HG02571 (cell line): Measurements from ENCODE around the gene HSD3B1.
"Not testable (repeated sequence)": the region's sequence is repeated elsewhere in the genome, so short reads cannot be mapped to it uniquely, and the experiment has no call there.

Experiments used
- ATAC-seq: cut with Tn5 transposase; IDR thresholded peaks from one replicate; pipeline ENCODE4 v1.9.1; 2021; ENCODE audit warnings: mild to moderate bottlenecking, moderate library complexity; ENCODE audit not compliant: unreplicated experiment

Gene HSD3B1

DNA sequence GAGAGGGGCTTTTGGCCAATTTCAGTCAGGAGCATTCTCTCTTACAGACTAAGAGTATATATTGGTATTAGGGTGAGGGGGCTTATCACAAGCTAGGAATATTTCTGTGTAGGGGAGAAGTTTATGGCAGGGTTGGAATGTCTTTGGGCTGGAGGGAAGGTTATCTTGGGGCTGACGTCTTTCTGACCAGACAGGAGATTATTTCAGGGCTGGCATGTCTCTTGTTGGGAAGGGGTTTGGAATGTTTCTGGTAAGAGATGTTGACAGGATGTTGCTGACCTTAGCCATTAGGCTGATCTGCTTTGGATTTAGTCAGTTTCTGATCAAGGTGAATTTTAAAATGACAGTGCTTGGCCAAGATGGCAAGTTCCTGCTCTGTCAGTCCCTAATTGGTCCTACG is 17.8 kb upstream of the HSD3B1 start:
- no peak for ATAC-seq

DNA sequence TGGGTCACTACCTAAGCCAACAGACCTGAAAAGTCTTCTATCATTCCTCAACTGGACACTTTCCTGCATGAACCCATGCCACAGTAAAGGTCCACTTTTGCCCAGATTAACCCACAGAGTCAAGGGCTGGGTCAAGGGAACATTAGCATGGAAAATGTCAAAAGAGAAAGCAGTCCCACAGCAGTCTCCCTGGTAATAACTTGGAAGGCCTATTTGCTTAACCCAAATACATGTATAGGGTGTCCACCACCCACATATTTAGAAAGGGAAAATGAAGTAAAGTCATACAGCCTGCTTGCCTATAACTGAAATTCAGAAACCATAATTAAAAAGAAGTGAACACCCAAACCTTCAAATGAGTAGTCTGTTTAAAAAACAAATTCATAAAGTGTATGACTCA is 16.1 kb upstream of the HSD3B1 start:
- no peak for ATAC-seq

DNA sequence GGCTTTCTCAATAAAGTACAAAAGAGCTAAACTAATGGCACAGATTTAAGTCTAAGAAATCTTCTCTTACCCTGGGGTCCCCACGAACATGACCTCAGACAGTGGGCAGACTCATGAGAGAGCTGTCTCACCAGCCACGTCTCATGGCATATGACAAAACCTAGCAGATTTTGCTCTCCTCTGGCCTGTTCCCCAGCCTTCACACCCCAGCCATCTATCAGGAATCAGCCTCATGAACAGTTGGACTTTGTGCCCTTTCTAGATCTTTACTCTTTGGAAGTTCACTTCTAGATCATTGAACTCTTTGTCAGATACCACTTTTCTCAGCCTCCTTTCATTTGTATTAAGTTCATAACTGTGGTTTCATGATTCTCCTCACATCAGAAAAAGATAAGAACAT is 14.2 kb upstream of the HSD3B1 start:
- ATAC-seq, result no peak

DNA sequence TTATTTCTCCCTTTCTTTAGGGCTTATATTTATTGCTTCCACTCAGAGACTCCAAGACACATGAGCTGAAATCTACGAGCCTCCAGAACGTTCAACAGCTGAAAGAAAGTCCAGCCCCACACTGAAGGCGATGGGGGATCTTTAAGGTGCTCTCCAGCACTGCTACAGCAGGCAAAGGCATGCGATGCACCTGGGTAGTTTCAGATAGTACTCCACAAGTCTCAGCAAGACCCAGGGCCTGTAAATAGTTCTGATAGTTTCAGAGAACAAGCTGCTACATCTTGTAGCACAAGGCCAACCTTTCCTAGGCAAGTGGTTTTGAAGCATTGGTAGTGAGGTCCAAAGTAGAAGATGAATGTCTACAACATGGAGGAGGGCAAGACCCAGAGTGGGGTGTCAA is 2.2 kb upstream of the HSD3B1 start:
- ATAC-seq, result no peak

DNA sequence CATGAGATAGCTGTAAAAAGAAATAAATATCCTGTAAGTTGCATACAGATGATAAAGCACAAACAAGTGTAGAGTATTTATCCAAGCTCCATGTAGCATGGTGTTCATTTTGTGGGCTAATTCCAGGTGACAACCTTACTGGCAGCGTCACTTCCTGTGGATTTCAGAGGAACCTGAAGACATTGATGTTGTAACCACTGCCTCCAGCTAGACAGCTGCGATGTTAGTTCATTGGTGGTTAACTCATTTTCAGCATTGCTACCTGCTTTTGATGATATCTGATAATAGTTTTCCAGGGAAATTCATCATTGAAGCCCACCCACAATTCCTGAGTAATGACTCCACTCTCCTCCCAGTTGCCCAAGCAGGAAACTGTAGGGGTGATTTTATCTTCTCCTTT is 3.0 kb downstream of the HSD3B1 start:
- no peak for ATAC-seq

DNA sequence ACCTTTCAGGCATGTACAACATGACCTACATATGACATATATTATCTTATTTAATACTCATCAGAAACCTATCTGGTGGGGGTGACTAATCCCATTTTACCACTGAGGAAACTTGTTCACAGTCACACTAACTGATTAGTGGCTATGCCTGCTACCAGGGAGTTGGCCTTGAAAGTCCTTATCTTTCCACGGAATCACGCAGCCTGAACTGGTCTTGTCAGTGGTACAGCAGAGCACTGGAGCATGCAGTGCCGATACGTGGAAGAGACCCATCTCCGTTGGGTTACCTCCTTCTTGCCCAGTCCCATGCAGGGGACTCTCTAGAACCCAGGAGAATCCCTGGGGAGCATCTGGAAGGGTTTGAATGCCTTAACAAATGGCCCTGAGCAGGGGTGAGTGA is 8.2 kb downstream of the HSD3B1 start:
- no peak for ATAC-seq

DNA sequence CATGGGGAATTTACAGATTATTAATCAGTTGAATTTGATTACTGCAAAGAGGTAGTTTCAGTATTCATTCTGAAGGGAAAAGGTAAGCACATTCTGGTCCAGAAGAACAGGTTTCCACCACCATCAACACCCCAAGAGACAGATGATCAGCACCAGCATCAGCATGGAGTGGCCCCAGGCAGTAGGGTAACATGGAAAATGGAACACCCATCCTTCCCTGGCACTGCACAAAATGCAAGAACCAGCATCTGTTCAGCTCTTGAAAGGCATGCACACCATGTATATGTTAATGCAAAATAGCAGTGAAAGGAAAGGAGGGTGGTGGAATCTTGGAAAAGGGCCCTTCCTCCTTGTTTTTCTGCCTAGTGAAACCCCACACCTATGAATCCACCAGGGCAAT is 9.2 kb downstream of the HSD3B1 start:
- ATAC-seq, result no peak

DNA sequence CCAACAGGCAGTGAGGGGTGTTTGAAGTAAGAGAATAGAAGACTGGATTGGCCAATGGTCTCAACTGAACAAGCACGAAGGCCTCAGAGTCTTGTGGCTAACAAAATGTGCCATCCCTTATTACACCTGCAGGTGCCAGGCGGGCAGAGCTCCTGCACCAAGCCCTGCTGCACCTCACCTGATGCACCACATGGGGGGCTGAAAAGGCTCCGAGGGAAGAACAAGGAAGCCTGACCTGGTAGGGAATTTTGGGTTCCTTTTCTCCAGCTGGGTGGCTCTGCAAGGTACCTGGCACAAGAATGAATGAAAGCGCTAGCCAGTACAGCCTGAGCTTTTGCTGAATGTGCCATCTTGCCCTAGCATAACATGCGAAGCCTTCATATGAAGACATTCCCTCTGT is 9.7 kb downstream of the HSD3B1 start:
- ATAC-seq, result no peak

DNA sequence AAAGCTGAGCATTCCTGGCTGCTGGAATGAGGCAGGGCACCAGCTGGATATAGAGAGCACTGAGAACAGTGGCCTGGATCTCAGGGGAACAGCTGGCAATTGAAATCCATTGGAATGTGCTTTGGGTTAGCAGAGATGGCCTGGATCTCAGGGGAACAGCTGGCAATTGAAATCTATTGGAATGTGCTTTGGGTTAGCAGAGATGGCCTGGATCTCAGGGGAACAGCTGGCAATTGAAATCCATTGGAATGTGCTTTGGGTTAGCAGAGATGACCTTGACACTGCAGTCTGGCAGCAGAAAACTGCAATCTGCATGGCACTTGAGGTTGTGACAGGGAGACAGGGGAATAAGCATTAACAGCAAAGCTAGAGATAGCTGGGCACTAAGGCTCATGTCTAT is 10.7 kb downstream of the HSD3B1 start:
- not testable (repeated sequence) for ATAC-seq

DNA sequence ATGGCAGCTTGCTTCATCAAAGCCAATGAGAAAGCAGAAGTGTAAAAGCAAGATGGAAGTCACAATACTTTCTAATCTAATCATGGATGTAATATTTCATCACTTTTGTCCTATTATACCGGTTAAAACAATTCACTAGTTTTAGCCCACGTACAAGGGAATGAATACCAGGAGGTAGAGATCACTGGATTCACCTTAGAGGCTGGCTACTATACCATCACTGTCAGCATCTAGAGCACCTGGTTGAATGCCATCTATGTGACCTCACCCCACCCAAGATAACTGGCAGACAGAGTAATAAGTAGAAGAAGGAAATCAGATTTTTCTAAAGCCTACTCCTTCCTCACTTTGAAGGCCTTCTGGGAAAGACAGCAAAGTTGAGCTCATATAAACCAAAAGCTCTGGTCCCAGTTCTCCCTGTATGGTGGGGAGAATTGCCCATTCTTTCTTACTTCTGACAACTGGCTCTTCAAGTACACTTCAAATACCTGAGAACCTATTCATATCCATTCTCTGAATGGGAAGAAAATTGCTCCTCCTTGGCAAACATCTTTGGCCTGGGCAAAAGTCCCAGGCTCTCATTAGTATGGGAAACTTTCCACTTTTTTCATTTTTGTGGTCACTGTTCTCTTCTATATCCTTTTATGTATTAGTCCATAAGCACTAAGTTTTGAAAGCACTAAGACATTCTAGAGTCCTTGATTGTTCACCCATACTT is 24.8 kb downstream of the HSD3B1 start:
- ATAC-seq, result no peak

DNA sequence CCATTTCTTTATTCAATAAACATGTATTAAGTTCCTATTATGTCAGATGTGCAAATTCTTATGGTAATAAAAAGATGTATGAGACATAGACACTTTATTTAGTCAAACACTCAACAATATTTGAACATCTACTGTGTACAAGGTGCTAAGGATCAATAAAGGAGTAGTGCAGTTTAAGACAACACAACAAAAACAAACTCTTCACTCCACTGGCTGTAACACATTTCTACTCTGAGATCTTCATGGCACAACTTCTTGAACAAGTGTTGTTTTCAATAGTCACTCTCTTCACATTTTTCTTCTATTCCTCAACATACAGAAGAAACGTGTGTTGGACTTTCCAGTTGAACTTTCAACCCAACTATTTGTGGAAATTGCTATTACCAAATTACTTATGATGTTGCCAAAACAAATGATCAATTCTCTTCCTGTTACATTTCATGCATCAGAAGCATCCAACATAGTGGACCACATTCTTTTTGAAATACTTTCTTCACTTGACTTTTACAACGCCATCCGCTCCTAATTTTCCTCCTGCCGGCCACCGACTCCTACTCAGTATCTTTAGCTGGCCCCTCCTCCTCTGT is 25.4 kb downstream of the HSD3B1 start:
- no peak for ATAC-seq

DNA sequence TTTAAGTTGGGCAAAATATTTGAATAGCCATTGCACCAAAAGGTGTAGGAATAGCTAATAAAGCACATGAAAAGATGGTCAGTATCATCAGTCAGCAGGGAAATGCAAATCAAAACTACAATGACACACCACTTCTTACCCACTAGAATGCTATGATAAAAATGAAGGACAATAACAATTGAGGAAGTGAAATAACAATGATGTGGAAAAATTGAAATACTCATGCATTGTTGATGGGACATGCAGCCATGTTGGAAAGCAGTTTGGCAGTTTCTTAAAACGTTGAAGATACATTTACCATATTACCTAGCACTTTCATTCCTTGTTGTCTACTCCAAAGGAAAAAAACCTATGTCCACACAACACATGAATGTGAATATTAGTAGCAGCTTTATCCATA is 28.4 kb downstream of the HSD3B1 start:
- ATAC-seq, result no peak

DNA sequence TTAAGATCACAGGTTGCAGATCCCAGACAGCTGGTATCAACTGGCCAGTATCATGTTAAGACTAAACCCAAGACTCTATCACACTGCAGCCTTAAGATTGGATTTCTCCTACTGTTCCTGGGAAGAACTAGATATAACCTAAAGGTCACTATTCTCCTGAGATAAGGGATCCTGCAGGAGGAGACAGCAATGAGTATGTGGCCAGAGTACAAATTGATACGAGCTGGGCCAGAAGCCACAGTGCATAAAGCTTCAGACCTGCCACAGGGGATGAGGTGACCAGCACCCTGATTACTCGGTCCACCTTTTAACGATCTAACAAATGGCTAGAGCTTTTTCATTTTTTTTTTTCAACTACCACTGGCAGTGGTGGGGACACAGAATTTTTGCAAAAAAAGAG is 31.0 kb downstream of the HSD3B1 start:
- no peak for ATAC-seq

DNA sequence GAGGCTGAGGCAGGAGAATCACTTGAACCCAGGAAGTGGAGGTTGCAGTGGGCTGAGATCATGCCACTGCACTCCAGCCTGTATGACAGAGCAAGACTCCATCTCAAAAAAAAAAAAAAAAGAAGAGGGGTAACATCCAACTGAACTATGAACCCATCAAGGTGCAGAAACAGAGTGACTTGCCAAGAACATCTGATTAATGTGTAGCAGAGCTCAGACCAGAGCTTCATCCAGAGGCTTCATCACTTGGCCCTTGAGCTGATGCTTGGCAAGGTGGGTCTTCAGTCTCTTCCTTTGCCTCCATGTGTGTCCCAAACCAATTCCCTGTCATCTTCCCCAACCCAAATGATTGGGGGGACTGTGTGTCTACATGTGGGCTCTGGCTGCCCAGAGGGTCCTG is 32.6 kb downstream of the HSD3B1 start:
- no peak for ATAC-seq

DNA sequence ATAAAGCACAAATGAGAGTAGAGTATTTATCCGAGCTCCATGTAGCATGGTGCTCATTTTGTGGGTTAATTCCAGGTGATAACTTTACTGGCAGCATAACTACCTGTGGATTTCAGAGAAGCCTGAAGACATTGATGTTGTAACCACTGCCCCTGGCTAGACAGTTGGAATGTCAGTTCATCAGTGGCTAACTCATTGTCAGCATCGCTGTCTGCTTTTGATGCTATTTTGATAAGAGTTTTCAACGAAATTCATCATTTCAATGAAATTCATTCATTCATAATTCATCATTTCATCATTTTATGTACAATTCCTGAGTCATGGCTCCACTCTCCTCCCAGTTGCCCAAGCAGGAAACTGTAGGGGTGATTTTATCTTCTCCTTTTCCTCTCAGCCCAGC is 34.4 kb downstream of the HSD3B1 start:
- no peak for ATAC-seq

DNA sequence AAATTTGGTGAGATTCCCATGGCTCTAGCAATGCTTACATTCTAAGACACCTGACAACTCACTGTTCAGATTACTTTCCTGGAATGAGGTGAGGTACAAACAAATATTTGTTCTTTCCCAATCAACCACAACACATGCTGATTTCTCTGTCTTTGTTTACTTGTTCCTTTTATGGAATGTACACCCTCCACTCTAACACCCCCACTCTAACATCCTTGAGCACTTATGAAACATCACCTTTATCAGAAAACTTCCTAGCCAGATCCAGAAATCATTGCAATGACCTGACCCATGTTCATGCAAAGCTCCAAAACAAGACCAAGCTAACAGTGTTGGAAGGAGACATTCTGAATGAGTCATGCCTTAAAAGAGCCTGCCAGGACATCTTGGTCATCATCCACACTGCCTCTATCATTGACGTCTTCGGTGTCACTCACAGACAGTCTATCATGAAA is 35.5 kb downstream of the HSD3B1 start:
- ATAC-seq, result no peak

DNA sequence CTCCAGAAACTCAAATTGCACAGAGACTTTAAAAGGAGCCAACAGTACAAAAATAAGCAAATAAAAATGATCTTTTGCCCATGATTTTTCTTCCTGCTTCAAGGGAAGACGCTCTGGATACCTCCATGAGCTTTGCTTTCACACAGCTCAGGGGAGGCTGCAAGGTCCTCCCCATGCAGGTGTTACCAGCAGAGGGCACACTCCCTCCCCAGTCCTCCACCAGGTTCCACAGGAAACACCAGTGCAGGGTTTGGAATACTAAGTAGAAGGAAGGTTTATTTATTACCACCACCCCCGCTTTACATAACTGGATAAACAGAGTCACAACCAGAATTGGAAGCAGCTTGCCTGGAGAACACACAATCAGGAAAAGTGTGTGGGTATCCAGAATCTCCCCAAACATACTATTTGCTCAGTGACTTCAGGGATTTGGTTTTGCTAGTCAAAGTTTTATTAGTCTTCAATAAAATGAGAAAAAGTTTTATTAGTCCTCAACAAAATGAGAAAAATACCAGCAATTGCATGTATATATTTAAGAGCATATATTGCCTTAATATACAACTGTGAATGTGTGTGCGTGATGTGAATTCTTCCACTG is 37.3 kb downstream of the HSD3B1 start:
- ATAC-seq, result no peak

DNA sequence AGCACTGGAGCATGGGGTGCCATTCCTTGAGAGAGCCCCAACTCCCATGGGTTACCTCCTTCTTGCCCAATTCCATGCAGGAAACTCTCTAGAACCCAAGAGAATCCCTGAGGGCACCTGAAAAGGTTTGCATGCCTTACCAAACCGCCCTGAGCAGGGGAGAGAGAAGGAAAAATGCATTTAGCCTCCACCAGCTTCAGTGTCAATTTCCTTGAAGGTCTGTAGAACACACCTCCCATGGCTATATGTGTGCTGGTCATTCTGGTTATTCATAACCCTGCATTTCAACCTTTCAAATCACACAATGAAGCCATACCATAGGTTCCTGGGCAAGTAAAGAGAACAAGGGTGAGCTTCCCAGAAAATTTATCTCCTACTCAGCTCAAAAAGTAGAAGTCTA is 39.6 kb downstream of the HSD3B1 start:
- ATAC-seq, result no peak

DNA sequence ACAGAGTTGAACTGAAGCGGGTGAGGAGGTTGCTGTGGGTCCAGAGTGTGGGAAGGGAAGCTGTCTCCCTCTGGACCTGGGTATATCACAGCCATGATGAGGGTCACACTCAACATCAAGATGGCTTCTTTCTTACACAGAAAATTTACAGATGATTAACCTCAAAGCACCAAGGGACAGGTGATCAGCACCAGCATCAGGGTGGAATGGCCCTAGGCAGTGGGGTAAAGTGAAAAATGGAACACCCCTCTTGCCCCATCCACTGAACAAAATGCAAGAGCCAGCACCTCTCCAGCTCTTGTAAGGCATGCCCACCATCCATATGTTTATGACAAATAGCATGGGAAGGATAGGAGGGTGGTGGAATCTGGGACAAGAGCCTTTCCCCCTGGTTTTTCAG is 40.3 kb downstream of the HSD3B1 start:
- ATAC-seq, result no peak

DNA sequence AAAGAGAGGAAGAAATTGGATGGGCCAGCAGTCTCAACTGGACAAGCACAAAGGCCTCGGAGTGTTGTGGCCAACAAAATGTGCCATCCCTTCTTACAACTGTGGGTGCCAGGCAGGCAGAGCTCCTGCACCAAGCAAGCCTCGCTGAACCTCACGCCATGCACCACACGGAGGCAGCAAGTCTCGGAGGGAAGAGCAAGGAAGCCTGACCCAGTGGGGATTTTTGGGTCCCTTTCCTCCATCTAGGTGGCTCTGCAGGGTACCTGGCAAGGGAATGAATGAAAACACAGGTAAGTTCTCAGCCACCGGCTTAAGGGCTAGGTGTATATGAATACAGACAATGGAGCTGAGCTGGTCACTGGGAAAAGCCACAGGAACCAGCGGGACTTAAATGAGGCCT is 40.8 kb downstream of the HSD3B1 start:
- ATAC-seq, result no peak

DNA sequence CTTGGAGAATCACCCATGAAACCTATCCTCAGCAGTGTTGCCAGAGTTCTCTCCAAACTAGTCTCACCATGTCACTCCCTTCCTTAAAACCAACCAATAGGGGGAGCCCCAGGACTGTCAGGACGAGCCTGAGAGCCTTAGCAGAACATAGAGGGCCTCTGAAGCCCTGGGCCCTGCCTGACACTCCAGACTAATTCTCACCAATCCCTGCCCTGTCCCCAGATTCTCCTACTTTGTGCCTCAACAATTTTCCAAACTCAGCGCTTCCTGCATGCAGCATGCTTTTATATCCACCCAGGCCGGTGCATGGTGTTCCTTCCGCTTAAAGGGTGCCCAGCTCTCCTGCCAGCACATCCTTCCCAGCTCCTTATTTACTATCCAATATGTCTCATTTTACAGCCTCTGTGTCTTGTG is 42.7 kb downstream of the HSD3B1 start:
- ATAC-seq, result no peak

DNA sequence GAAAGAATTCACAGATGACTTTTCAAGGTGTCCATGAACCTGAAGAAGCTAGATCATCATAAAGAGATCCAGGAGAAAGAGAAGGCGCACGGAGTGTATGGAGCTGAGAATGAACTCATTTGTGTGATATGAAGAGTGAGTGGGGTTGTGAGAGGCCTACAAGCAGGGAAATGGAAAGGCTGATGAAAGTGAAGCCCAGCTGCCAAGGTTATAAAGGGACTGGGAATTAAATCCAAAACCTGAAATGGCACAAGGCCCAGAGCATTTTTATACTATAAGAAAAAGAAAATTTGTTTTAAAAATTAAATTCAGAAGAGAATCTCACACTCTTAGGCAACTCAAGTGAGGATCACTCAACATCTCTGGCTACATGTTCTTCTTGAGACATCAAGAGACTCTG is 43.4 kb downstream of the HSD3B1 start:
- no peak for ATAC-seq

DNA sequence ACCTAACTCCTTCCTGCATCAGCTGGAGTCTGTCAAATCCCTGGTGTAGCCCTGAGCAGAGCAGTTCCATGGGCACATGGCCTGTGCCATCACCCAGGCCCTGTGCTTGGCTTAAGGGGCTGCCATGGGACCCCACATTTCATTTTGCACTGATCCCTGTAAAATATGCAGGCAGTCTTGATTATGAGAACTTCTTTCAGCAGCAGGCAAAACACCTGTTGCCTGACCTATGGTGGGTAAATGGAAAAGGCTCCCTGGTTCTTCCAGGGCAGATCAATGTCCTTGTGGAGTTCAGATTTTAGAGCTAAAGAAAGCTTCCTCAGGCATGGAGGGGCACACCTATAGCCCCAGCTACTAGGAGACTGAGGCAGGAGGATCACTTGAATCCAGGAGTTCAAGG is 44.2 kb downstream of the HSD3B1 start:
- ATAC-seq, result no peak
